Measurements from ENCODE around the gene NELL1.

The NELL1 gene

DNA sequence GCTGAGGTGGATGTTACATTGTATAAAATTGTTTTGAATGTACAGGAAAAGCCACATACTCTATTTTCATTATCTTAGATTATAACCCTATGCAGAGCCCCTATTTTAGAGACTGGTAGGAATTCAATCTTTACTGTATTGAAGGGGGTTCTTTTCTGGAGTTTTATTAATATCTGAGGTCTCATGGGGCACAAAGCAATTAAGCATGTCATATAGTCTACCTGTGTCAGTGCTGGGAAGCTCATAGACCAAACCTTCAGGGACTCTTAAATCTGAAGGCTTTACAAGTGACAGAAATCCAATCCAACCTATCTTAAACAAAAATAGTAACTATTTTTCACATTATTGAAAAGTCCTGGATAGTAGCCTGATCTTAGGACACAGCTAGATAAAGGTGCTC lies 733.7 kb downstream of the NELL1 start:
- no peak for TF ChIP-seq TAF1 (IDR thresholded peaks at IDR 0.05; ENCODE audit: borderline replicate concordance, insufficient read depth, low read length)
- no peak for TF ChIP-seq SIN3A (IDR thresholded peaks at IDR 0.05; ENCODE audit: borderline replicate concordance, insufficient read depth, low read length)
- no peak for TF ChIP-seq FOXP2 (optimal IDR thresholded peaks at IDR 0.05; ENCODE audit: borderline replicate concordance, extremely low read depth, extremely low read length, insufficient read depth)
- TF ChIP-seq POLR2AphosphoS5 (IDR thresholded peaks at IDR 0.05; ENCODE audit: low read depth, low read length): no peak
- TF ChIP-seq, protein P1, sequence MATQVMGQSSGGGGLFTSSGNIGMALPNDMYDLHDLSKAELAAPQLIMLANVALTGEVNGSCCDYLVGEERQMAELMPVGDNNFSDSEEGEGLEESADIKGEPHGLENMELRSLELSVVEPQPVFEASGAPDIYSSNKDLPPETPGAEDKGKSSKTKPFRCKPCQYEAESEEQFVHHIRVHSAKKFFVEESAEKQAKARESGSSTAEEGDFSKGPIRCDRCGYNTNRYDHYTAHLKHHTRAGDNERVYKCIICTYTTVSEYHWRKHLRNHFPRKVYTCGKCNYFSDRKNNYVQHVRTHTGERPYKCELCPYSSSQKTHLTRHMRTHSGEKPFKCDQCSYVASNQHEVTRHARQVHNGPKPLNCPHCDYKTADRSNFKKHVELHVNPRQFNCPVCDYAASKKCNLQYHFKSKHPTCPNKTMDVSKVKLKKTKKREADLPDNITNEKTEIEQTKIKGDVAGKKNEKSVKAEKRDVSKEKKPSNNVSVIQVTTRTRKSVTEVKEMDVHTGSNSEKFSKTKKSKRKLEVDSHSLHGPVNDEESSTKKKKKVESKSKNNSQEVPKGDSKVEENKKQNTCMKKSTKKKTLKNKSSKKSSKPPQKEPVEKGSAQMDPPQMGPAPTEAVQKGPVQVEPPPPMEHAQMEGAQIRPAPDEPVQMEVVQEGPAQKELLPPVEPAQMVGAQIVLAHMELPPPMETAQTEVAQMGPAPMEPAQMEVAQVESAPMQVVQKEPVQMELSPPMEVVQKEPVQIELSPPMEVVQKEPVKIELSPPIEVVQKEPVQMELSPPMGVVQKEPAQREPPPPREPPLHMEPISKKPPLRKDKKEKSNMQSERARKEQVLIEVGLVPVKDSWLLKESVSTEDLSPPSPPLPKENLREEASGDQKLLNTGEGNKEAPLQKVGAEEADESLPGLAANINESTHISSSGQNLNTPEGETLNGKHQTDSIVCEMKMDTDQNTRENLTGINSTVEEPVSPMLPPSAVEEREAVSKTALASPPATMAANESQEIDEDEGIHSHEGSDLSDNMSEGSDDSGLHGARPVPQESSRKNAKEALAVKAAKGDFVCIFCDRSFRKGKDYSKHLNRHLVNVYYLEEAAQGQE (IDR thresholded peaks at IDR 0.05; ENCODE audit: insufficient read depth in 1 of 2, low read depth in 2 of 2, low read length in 2 of 2): no peak

DNA sequence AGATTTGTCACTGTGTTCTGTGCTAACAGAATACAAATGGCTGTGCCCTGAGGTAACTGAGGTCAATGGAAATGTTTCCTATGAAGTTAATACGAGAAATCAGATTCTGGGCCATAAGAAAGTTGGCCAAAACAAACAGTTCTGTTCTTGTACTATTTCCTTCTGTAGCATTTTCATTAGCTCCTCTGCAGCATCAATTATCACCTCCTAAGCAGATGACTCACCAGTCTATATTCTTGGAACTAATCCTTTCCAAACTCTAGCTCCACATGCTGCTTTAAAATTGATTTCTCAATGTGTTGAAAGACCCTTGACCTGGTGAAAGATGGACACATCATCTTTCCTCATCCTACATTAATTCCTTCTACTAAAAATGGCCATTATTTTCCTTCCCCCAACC lies 736.0 kb downstream of the NELL1 start:
- no peak for TF ChIP-seq FOXP2 (optimal IDR thresholded peaks at IDR 0.05; ENCODE audit: borderline replicate concordance, extremely low read depth, extremely low read length, insufficient read depth)
- peak; percentile 72; the same call in 1 of the 2 replicates for TF ChIP-seq SIN3A (IDR thresholded peaks at IDR 0.05; ENCODE audit: borderline replicate concordance, insufficient read depth, low read length)
- TF ChIP-seq TAF1 (IDR thresholded peaks at IDR 0.05; ENCODE audit: borderline replicate concordance, insufficient read depth, low read length): no peak
- TF ChIP-seq, protein P1 (IDR thresholded peaks at IDR 0.05; ENCODE audit: insufficient read depth in 1 of 2, low read depth in 2 of 2, low read length in 2 of 2): peak in 1 of 2 experiments; percentile 66; a peak in 1 of 4 replicates
- TF ChIP-seq POLR2AphosphoS5 (IDR thresholded peaks at IDR 0.05; ENCODE audit: low read depth, low read length): 0 out of 2 replicates have a peak, but pooled peaks have one; percentile 36

DNA sequence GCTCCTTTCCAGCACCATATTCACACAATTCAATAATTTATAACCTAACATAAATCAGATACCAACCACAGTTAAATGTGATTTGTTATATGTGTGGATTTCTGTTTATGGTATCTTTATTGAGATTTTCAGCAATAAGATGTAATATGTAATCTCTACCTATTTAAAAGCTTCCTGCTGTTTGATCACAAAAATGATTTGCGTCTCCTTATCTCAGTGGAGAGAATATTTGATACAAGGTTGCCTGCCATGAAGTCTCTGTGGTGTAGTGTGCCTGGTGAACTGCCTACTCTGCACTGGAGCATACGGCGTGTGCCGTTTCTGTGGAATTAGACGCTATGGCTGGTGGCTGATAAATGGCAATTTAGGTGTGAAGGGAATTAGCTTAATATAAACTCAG lies 741.1 kb downstream of the NELL1 start:
- no peak for TF ChIP-seq POLR2AphosphoS5 (IDR thresholded peaks at IDR 0.05; ENCODE audit: low read depth, low read length)
- no peak for TF ChIP-seq TAF1 (IDR thresholded peaks at IDR 0.05; ENCODE audit: borderline replicate concordance, insufficient read depth, low read length)
- no peak for TF ChIP-seq SIN3A (IDR thresholded peaks at IDR 0.05; ENCODE audit: borderline replicate concordance, insufficient read depth, low read length)
- TF ChIP-seq, protein P1 (IDR thresholded peaks at IDR 0.05; ENCODE audit: insufficient read depth in 1 of 2, low read depth in 2 of 2, low read length in 2 of 2): no peak
- TF ChIP-seq FOXP2 (optimal IDR thresholded peaks at IDR 0.05; ENCODE audit: borderline replicate concordance, extremely low read depth, extremely low read length, insufficient read depth): no peak

DNA sequence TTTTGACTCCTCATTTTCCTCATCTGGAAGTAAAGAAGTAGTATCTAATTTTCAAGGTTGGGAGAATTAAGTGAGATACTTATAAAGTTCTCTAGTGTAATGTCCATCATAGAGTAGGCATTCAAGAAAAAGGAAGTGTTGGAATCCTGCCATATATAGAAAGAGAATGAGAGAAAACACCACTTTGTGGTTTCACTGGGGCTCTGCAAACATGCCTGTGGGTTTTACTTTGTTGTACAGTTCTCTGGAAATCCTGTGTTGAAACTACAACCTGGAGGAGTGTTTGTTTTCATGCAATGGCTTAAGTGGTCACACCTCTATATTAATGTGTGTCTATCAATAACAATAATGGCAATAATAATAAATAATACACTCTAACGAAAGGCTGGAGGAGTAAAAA lies 741.7 kb downstream of the NELL1 start:
- TF ChIP-seq FOXP2 (optimal IDR thresholded peaks at IDR 0.05; ENCODE audit: borderline replicate concordance, extremely low read depth, extremely low read length, insufficient read depth) (no peak), SIN3A (IDR thresholded peaks at IDR 0.05; ENCODE audit: borderline replicate concordance, insufficient read depth, low read length) (no peak), POLR2AphosphoS5 (IDR thresholded peaks at IDR 0.05; ENCODE audit: low read depth, low read length) (no peak), TAF1 (IDR thresholded peaks at IDR 0.05; ENCODE audit: borderline replicate concordance, insufficient read depth, low read length) (no peak)
- TF ChIP-seq, protein P1 (IDR thresholded peaks at IDR 0.05; ENCODE audit: insufficient read depth in 1 of 2, low read depth in 2 of 2, low read length in 2 of 2): no peak

DNA sequence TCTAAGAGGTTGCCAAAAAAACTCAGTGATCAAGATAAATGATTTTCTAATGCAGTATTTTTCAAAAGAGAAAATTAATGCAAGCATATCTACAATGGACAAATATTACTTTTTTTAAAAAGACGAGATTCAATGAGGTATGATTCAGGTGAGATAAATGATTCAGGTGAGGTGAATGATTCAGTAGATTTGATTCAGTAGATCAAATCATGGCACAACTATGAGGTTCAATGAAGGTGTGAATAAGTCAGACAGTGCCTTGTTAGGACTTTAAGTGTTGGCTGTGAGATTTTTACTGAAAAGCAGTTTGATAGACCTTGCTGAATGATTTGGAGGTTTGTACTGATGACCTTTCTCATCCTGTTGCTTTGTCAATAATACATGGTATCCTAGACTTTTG lies 742.2 kb downstream of the NELL1 start:
- TF ChIP-seq FOXP2 (optimal IDR thresholded peaks at IDR 0.05; ENCODE audit: borderline replicate concordance, extremely low read depth, extremely low read length, insufficient read depth) (no peak), POLR2AphosphoS5 (IDR thresholded peaks at IDR 0.05; ENCODE audit: low read depth, low read length) (no peak), SIN3A (IDR thresholded peaks at IDR 0.05; ENCODE audit: borderline replicate concordance, insufficient read depth, low read length) (no peak), TAF1 (IDR thresholded peaks at IDR 0.05; ENCODE audit: borderline replicate concordance, insufficient read depth, low read length) (no peak)
- TF ChIP-seq, protein P1 (IDR thresholded peaks at IDR 0.05; ENCODE audit: insufficient read depth in 1 of 2, low read depth in 2 of 2, low read length in 2 of 2): no peak
